Urothelium cell line (cell line): ENCODE results near the gene KIRREL2.

Experiments
- DNase-seq: peaks from one replicate; pipeline ENCODE4 v3.0.0; 2011; ENCODE audit warnings: low spot score, mixed read lengths
- FAIRE-seq: peaks from 2 replicates; lab custom pipeline; 2011; peaks lifted over from hg19 to GRCh38; lab: Jason Lieb, UNC

KIRREL2 gene

GRCh38 chr19:35913589-35913988, 56.9 kb downstream of the KIRREL2 start:
- FAIRE-seq (no peak), DNase-seq (no peak)

GRCh38 chr19:35915443-35915842, 58.7 kb downstream of the KIRREL2 start:
- no peak for FAIRE-seq
- no peak for DNase-seq
